ENCODE measurements around the gene PRKCZ.

The PRKCZ gene

DNA sequence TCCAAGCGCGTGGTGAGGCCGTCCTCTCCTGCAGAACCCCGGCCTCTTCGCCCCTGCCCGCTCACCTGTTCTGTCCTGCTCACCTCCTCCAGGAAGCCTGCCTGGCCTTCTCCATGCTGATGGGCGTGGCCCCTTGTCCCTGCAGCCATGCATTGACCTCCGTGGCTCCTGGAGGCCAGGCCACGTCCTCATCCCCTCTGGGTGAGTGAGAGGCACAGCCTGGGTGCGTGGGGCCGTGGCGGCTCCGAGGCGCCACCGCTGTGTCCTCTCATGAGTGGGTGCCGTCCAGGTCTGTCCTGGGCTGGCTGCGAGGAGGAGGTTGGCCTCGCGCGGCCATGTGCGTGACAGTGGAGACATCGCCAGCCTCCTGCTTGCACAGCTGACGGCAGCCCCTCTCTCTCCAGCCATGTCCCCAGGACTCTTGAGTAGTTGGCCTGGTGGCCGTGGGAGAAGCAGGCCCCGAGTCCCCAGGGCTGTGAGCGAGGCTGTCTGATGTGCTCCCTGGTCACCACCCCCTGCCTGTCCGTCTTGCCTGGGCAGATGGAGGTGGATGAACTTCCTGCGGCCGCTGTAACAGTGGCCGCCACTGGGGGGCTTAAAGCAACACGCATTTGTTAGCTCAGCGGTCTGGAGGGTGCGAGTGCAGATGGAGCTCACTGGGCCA is 58.1 kb downstream of the PRKCZ start:
- H3K9me3 ChIP-seq (ENCODE audit: insufficient read depth, low read length) = peaks cover 13% of the 10 kb centered on the region; the same call in 1 of the 2 replicates
- H4K20me1 ChIP-seq (ENCODE audit: insufficient read depth, low read length) = no peaks in the 10 kb centered on the region
- H3K27ac ChIP-seq (ENCODE audit: low read length) = no peak overlapping the region
- peaks cover 5% of the 10 kb centered on the region; the same call in 1 of the 2 replicates for H3K27me3 ChIP-seq (ENCODE audit: low read depth, low read length)
- H3K4me1 ChIP-seq (ENCODE audit: low read length) = peaks cover 14% of the 10 kb centered on the region
- no peaks in the 10 kb centered on the region for H3K79me2 ChIP-seq (ENCODE audit: low read length)
- peaks cover 5% of the 10 kb centered on the region for H3K36me3 ChIP-seq (replicated peaks; ENCODE audit: low read depth, low read length)
- H2AFZ ChIP-seq (ENCODE audit: low read depth, low read length) = no peak overlapping the region
- no peak overlapping the region for H3K4me3 ChIP-seq (ENCODE audit: low read length)
- no peak overlapping the region for H3K9ac ChIP-seq (ENCODE audit: low read length)
- no peak overlapping the region for H3K4me2 ChIP-seq (ENCODE audit: low read length)
- TF ChIP-seq, protein P1, sequence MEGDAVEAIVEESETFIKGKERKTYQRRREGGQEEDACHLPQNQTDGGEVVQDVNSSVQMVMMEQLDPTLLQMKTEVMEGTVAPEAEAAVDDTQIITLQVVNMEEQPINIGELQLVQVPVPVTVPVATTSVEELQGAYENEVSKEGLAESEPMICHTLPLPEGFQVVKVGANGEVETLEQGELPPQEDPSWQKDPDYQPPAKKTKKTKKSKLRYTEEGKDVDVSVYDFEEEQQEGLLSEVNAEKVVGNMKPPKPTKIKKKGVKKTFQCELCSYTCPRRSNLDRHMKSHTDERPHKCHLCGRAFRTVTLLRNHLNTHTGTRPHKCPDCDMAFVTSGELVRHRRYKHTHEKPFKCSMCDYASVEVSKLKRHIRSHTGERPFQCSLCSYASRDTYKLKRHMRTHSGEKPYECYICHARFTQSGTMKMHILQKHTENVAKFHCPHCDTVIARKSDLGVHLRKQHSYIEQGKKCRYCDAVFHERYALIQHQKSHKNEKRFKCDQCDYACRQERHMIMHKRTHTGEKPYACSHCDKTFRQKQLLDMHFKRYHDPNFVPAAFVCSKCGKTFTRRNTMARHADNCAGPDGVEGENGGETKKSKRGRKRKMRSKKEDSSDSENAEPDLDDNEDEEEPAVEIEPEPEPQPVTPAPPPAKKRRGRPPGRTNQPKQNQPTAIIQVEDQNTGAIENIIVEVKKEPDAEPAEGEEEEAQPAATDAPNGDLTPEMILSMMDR (IDR thresholded peaks at IDR 0.05; ENCODE audit: low read depth, low read length) = peak; percentile 30
- no peak for TF ChIP-seq EZH2phosphoT487 (IDR thresholded peaks at IDR 0.05; ENCODE audit: low read depth)

GRCh38 chr1:2108877-2109580 is 58.8 kb downstream of the PRKCZ start:
- Histone ChIP-seq H4K20me1 (ENCODE audit: insufficient read depth, low read length) (no peaks in the 10 kb centered on the region), H3K4me1 (ENCODE audit: low read length) (peaks cover 14% of the 10 kb centered on the region), H3K9ac (ENCODE audit: low read length) (no peak overlapping the region), H3K9me3 (ENCODE audit: insufficient read depth, low read length) (peaks cover 16% of the 10 kb centered on the region; the same call in 1 of the 2 replicates), H3K36me3 (replicated peaks; ENCODE audit: low read depth, low read length) (peaks cover 5% of the 10 kb centered on the region), H2AFZ (ENCODE audit: low read depth, low read length) (no peak overlapping the region), H3K27ac (ENCODE audit: low read length) (no peak overlapping the region), H3K27me3 (ENCODE audit: low read depth, low read length) (peaks cover 5% of the 10 kb centered on the region; the same call in 1 of the 2 replicates), H3K4me2 (ENCODE audit: low read length) (no peak overlapping the region), H3K79me2 (ENCODE audit: low read length) (no peaks in the 10 kb centered on the region), H3K4me3 (ENCODE audit: low read length) (no peak overlapping the region)
- TF ChIP-seq EZH2phosphoT487 (IDR thresholded peaks at IDR 0.05; ENCODE audit: low read depth) = no peak
- TF ChIP-seq, protein P1 (IDR thresholded peaks at IDR 0.05; ENCODE audit: low read depth, low read length) = no peak

- Histone ChIP-seq H3K9me3 (ENCODE audit: insufficient read depth, low read length) (peaks cover 16% of the 10 kb centered on the region; the same call in 1 of the 2 replicates), H3K4me2 (ENCODE audit: low read length) (no peak overlapping the region), H3K27me3 (ENCODE audit: low read depth, low read length) (peaks cover 5% of the 10 kb centered on the region; the same call in 1 of the 2 replicates), H3K79me2 (ENCODE audit: low read length) (no peaks in the 10 kb centered on the region), H3K9ac (ENCODE audit: low read length) (no peak overlapping the region), H3K36me3 (replicated peaks; ENCODE audit: low read depth, low read length) (peaks cover 5% of the 10 kb centered on the region), H3K4me3 (ENCODE audit: low read length) (no peak overlapping the region), H3K27ac (ENCODE audit: low read length) (no peak overlapping the region), H3K4me1 (ENCODE audit: low read length) (peaks cover 14% of the 10 kb centered on the region), H2AFZ (ENCODE audit: low read depth, low read length) (no peak overlapping the region), H4K20me1 (ENCODE audit: insufficient read depth, low read length) (no peaks in the 10 kb centered on the region)
- TF ChIP-seq, protein P1 (IDR thresholded peaks at IDR 0.05; ENCODE audit: low read depth, low read length) = no peak
- TF ChIP-seq EZH2phosphoT487 (IDR thresholded peaks at IDR 0.05; ENCODE audit: low read depth) = no peak
These were observed 59.4 kb downstream of the PRKCZ start for GRCh38 chr1:2109581-2110021.

- Histone ChIP-seq H3K9ac (ENCODE audit: low read length) (no peak overlapping the region), H3K27ac (ENCODE audit: low read length) (no peak overlapping the region), H4K20me1 (ENCODE audit: insufficient read depth, low read length) (no peaks in the 10 kb centered on the region), H3K9me3 (ENCODE audit: insufficient read depth, low read length) (peaks cover 16% of the 10 kb centered on the region; the same call in 1 of the 2 replicates), H2AFZ (ENCODE audit: low read depth, low read length) (no peak overlapping the region), H3K4me2 (ENCODE audit: low read length) (no peak overlapping the region), H3K27me3 (ENCODE audit: low read depth, low read length) (peaks cover 5% of the 10 kb centered on the region; the same call in 1 of the 2 replicates), H3K36me3 (replicated peaks; ENCODE audit: low read depth, low read length) (peaks cover 5% of the 10 kb centered on the region), H3K4me3 (ENCODE audit: low read length) (no peak overlapping the region), H3K4me1 (ENCODE audit: low read length) (peaks cover 14% of the 10 kb centered on the region), H3K79me2 (ENCODE audit: low read length) (no peaks in the 10 kb centered on the region)
- TF ChIP-seq EZH2phosphoT487 (IDR thresholded peaks at IDR 0.05; ENCODE audit: low read depth) = no peak
- TF ChIP-seq, protein P1 (IDR thresholded peaks at IDR 0.05; ENCODE audit: low read depth, low read length) = no peak
These were observed 60.1 kb downstream of the PRKCZ start for GRCh38 chr1:2110191-2110737.

All from OCI-LY3 (cell line).